K562 (cell line): ENCODE results near the gene SNRNP48. TPM values are rescaled to one million over a fixed set of nuclear protein-coding genes. Genes with fewer than 3 reads are reported as not detected.
A peak's percentile ranks its signal among the peaks of the same experiment; 100 is the strongest.

Source experiments
- ATAC-seq: fragments of 200-7000 bp; cut with Tn5 transposase; 3 replicates; pipeline ENCODE4 v1.9.1; 2020; ENCODE audit warnings: moderate library complexity
- Bru-seq: library from RNA; stranded (reverse); fragments of 400-500 nt; gene quantifications from one replicate; lab custom pipeline; 2021; lab: Mats Ljungman, UMichigan
- BruChase-seq, 2 experiments: library from RNA; stranded (reverse); fragments of 400-500 nt; gene quantifications; one replicate each; lab custom pipeline; 2021; lab: Mats Ljungman, UMichigan
- BruUV-seq: library from RNA; stranded (reverse); fragments of 400-500 nt; replicated peaks from 2 replicates; lab custom pipeline; 2021; lab: Mats Ljungman, UMichigan
- CTCF ChIA-PET: fragments of 300-600 bp; formaldehyde crosslinking; extraction: SDS; loops from one replicate; lab custom pipeline; 2021; ENCODE audit warnings: low intra/inter-chr PET ratio; lab: Yijun Ruan, JAX
- POLR2A ChIA-PET: fragments of 300-600, 350-650 bp; sonication (Branson Sonifier 250); formaldehyde crosslinking; extraction: SDS; loops from one replicate; lab custom pipeline; 2021; ENCODE audit warnings: antibody characterized with exemption, inconsistent platforms; lab: Yijun Ruan, JAX
- DNase-seq, 4 experiments: peaks; one replicate each; pipeline versions ENCODE4 v3.0.0 to v3.0.0-alpha.2; 2011 to 2018; ENCODE audit warnings: low spot score in 3 of 4, mixed read lengths in 3 of 4; ENCODE audit errors: extremely low read depth in 1 of 4
- FAIRE-seq: peaks from 2 replicates; lab custom pipeline; 2011; peaks lifted over from hg19 to GRCh38; lab: Jason Lieb, UNC
- H2AFZ ChIP-seq: 2 replicates; pipeline ENCODE4 v1.6.0; 2011; ENCODE audit warnings: low read depth, low read length, control low read depth, inconsistent platforms
- H3K27ac ChIP-seq: fragments of 200-600 bp; 3 replicates; pipeline ENCODE4 v1.8.0; 2011; ENCODE audit warnings: low read depth, mild to moderate bottlenecking, control low read depth, inconsistent platforms, low read length, moderate library complexity, mixed read lengths; ENCODE audit errors: extremely low read depth
- H3K27me3 ChIP-seq, 2 experiments: fragments of 300-600 bp in 1 of 2; 2 replicates in 1 of 2; 3 replicates in 1 of 2; pipeline versions ENCODE4 v1.6.0 to v1.8.0; 2011; ENCODE audit warnings: inconsistent platforms in 2 of 2, low read length in 2 of 2, mild to moderate bottlenecking in 1 of 2, mixed read lengths in 1 of 2, moderate library complexity in 1 of 2; ENCODE audit not compliant: control insufficient read depth in 2 of 2, insufficient read depth in 2 of 2
- H3K36me3 ChIP-seq: fragments of 300-600 bp; 3 replicates; pipeline ENCODE4 v1.8.0; 2011; ENCODE audit warnings: mild to moderate bottlenecking, low read length, inconsistent platforms; ENCODE audit not compliant: control insufficient read depth, insufficient read depth
- H3K4me1 ChIP-seq, 2 experiments: fragments of 200-600 bp in 1 of 2; replicated peaks in 1 of 2; 2 replicates in 1 of 2; 3 replicates in 1 of 2; pipeline versions ENCODE4 v1.5.1 to v1.8.0; 2011; ENCODE audit warnings: inconsistent platforms in 2 of 2, low read length in 2 of 2, mild to moderate bottlenecking in 1 of 2, mixed read lengths in 1 of 2, moderate library complexity in 1 of 2; ENCODE audit not compliant: control insufficient read depth in 2 of 2, insufficient read depth in 2 of 2
- H3K4me2 ChIP-seq: 2 replicates; pipeline ENCODE4 v1.6.1; 2011; ENCODE audit warnings: low read length, control low read depth, inconsistent platforms, mixed read lengths; ENCODE audit not compliant: insufficient read depth
- H3K4me3 ChIP-seq: fragments of 200-600 bp; sonication (generic), shearing (Covaris generic); 2 replicates; pipeline ENCODE4 v1.5.1; 2016; ENCODE audit warnings: control low read depth, inconsistent platforms
- H3K79me2 ChIP-seq: fragments of 200-600 bp; 3 replicates; pipeline ENCODE4 v1.8.0; 2011; ENCODE audit warnings: low read length, inconsistent platforms; ENCODE audit not compliant: control insufficient read depth, insufficient read depth
- H3K9ac ChIP-seq, 2 experiments: 2 replicates each; pipeline versions ENCODE4 v1.6.0 to v1.6.1; 2011; ENCODE audit warnings: low read depth in 2 of 2, low read length in 2 of 2, control low read depth in 1 of 2, inconsistent platforms in 1 of 2, mild to moderate bottlenecking in 1 of 2, mixed read lengths in 1 of 2; ENCODE audit not compliant: insufficient read depth in 1 of 2
- H3K9me1 ChIP-seq: one replicate; pipeline ENCODE4 v1.6.0; 2011; ENCODE audit warnings: inconsistent platforms, mild to moderate bottlenecking, low read length, moderate library complexity; ENCODE audit not compliant: control insufficient read depth, insufficient read depth
- H3K9me3 ChIP-seq: replicated peaks from 2 replicates; pipeline ENCODE4 v1.5.1; 2011; ENCODE audit warnings: low read depth, low read length, inconsistent platforms; ENCODE audit not compliant: control insufficient read depth, insufficient read depth
- H4K20me1 ChIP-seq: replicated peaks from 2 replicates; pipeline ENCODE4 v1.6.1; 2011; ENCODE audit warnings: low read length, inconsistent platforms, mixed read lengths; ENCODE audit not compliant: control insufficient read depth, insufficient read depth
- CBFB ChIP-seq: sonication (generic); formaldehyde crosslinking; IDR thresholded peaks from 2 replicates; pipeline ENCODE4 v1.4.0; 2020; ENCODE audit warnings: mild to moderate bottlenecking, missing genetic modification reagents
- CBX1 ChIP-seq: sonication (generic); IDR thresholded peaks from 2 replicates; pipeline ENCODE4 v1.6.1; 2016; ENCODE audit warnings: antibody characterized with exemption, low read depth, mild to moderate bottlenecking
- GTF2A2 ChIP-seq: IDR thresholded peaks from 2 replicates; pipeline ENCODE4 v1.6.1; 2016; ENCODE audit warnings: mild to moderate bottlenecking, missing genetic modification characterization, missing compliant biosample characterization
- HDAC2 ChIP-seq: fragments of 450-650 bp; IDR thresholded peaks from 2 replicates; pipeline ENCODE4 v1.6.1; 2016; ENCODE audit warnings: mild to moderate bottlenecking
- POLR2A ChIP-seq: fragments of 450-650 bp; conservative IDR thresholded peaks from 2 replicates; pipeline ENCODE4 v1.6.1; 2016
- RBM22 ChIP-seq: fragments of 200-400 bp; formaldehyde crosslinking; IDR thresholded peaks from 2 replicates; pipeline ENCODE4 v1.6.1; 2018; ENCODE audit warnings: low read length, low read depth; ENCODE audit not compliant: poor library complexity, severe bottlenecking
- SMAD3 ChIP-seq: fragments of 450-650 bp; formaldehyde crosslinking; conservative IDR thresholded peaks from 2 replicates; pipeline ENCODE4 v1.4.0; 2020; ENCODE audit warnings: mild to moderate bottlenecking
- TEAD4 ChIP-seq, 2 experiments: sonication (generic) in 1 of 2; formaldehyde crosslinking in 1 of 2; IDR thresholded peaks; 2 replicates each; pipeline versions ENCODE4 v1.6.1 to v1.8.0; 2012 to 2022; ENCODE audit warnings: borderline replicate concordance in 1 of 2, inconsistent platforms in 1 of 2, low read length in 1 of 2, mild to moderate bottlenecking in 1 of 2, missing genetic modification reagents in 1 of 2
- ZBED1 ChIP-seq: IDR thresholded peaks from 2 replicates; pipeline ENCODE4 v1.6.1; 2014
- WGBS: fragments of 100-300 bp; shearing (Covaris generic); methylation state at CpG from one replicate; pipeline ENCODE4 v1.1.6; 2016; ENCODE audit warnings: low coverage, mixed read lengths; ENCODE audit not compliant: insufficient coverage; ENCODE audit errors: missing lambda C conversion rate; 5-methylcytosine and 5-hydroxymethylcytosine counted together
- in situ Hi-C: fragments of 300-500 bp; cut with MboI; formaldehyde crosslinking; loops from 4 replicates; pipeline ENCODE4 v1.15.0; 2018; ENCODE audit warnings: inconsistent platforms, mixed read lengths
- intact Hi-C: fragments of 100-400 bp; cut with micrococcal nuclease; formaldehyde crosslinking; loops from 2 replicates; pipeline ENCODE4 v1.14.2; 2022
- long read RNA-seq, 3 experiments: library from polyadenylated mRNA in 2 of 3; library from RNA in 1 of 3; unstranded in 2 of 3; stranded (forward) in 1 of 3; transcript quantifications; one replicate each; pipeline ENCODE4 v2.0.0, GENCODE V29; 2019 to 2022
- polyA minus RNA-seq, 3 experiments: library from RNA; depleted of rRNA, polyadenylated mRNA; stranded (reverse); fragments of >200 nt; gene quantifications; 2 replicates each; pipeline ENCODE4 v1.2.3, GENCODE V29; 2011
- polyA plus RNA-seq, 8 experiments: library from polyadenylated mRNA; depleted of rRNA in 4 of 8; stranded (reverse) in 5 of 8; unstranded in 3 of 8; fragments of >200 nt; fragmentation: Nextera tagmentation in 2 of 8; fragmentation: Illumina TruSeq in 1 of 8; extraction: Ambion mirVana in 2 of 8; extraction: Trizol in 1 of 8; gene quantifications; 2 replicates each; pipeline versions ENCODE4 v1.2.1 to v1.2.3, GENCODE V29; 2011 to 2014; ENCODE audit warnings: inconsistent platforms in 1 of 8, missing spikeins in 1 of 8
- total RNA-seq, 7 experiments: library from RNA; depleted of rRNA in 6 of 7; stranded (reverse); fragments of >200 nt in 6 of 7; fragmentation: Illumina TruSeq in 2 of 7; extraction: Trizol in 2 of 7; gene quantifications; 2 replicates each; pipeline versions ENCODE4 v1.2.1 to v1.2.3, GENCODE V29; 2011 to 2021; ENCODE audit warnings: low replicate concordance in 1 of 7
- TF ChIP-seq, protein P1 (sequence below): fragments of 250-450 bp; sonication (Bioruptor Pico); IDR thresholded peaks from 2 replicates; pipeline ENCODE4 v1.8.0; 2021; ENCODE audit warnings: mild to moderate bottlenecking, moderate library complexity

The SNRNP48 gene, protein sequence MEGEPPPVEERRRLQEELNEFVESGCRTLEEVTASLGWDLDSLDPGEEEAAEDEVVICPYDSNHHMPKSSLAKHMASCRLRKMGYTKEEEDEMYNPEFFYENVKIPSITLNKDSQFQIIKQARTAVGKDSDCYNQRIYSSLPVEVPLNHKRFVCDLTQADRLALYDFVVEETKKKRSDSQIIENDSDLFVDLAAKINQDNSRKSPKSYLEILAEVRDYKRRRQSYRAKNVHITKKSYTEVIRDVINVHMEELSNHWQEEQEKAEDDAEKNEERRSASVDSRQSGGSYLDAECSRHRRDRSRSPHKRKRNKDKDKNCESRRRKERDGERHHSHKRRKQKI
- 15.6 and 54.4 TPM in 2 replicates for total RNA-seq (2011; cell fraction: chromatin; rRNA removed; ENCODE audit: low replicate concordance)
- 8.3 and 10.7 TPM in 2 replicates for total RNA-seq (2011; cell fraction: nucleolus; rRNA removed)
- 27.1 and 58.2 TPM in 2 replicates for total RNA-seq (2011; cell fraction: nucleoplasm; rRNA removed)
- total RNA-seq (2014; rRNA removed) (17.1 and 17.7 TPM in 2 replicates), total RNA-seq (2014; rRNA removed; fragmentation: Illumina TruSeq; extraction: Trizol) (32.9 and 35.7 TPM in 2 replicates), total RNA-seq (2015; rRNA removed; fragmentation: Illumina TruSeq; extraction: Trizol) (26.9 and 31.1 TPM in 2 replicates), total RNA-seq (2021) (18.6 and 21.2 TPM in 2 replicates), polyA plus RNA-seq (2011; rRNA removed) (22.3 and 22.8 TPM in 2 replicates), polyA plus RNA-seq (2014; fragmentation: Illumina TruSeq; extraction: Trizol) (20.6 and 28.1 TPM in 2 replicates), polyA plus RNA-seq (2014; fragmentation: Nextera tagmentation; extraction: Ambion mirVana) (1 to 10 TPM; 6.2 to 8.7 TPM), polyA plus RNA-seq (2014; rRNA removed) (18.6 and 19.2 TPM in 2 replicates), polyA minus RNA-seq (2011; rRNA and poly(A)+ RNA removed) (22.4 and 26.7 TPM in 2 replicates), Bru-seq, nascent RNA (percentile 93 among the genes with signal in this experiment), BruChase-seq, experiment 1, labeled RNA remaining after a 2-hour chase (percentile 96 among the genes with signal in this experiment), BruChase-seq, experiment 2, labeled RNA remaining after a 6-hour chase (percentile 95 among the genes with signal in this experiment)
- 3.9 and 11.2 TPM in 2 replicates for polyA plus RNA-seq (2011; cell fraction: cytosol; rRNA removed)
- 18.1 TPM in 2 replicates for polyA plus RNA-seq (2011; cell fraction: nucleus; rRNA removed)
- 18.1 and 19.1 TPM in 2 replicates for polyA plus RNA-seq (2012)
- polyA minus RNA-seq (2011; cell fraction: cytosol; rRNA and poly(A)+ RNA removed) = 4.6 and 6.0 TPM in 2 replicates
- polyA minus RNA-seq (2011; cell fraction: nucleus; rRNA and poly(A)+ RNA removed) = 17.8 and 30.8 TPM in 2 replicates
- long read RNA-seq, experiment 1, full-length matches to known transcripts = 17 of 29 reads
- long read RNA-seq, experiment 1, partial matches to known transcripts = 8 of 29 reads
- long read RNA-seq, experiment 1, other reads (novel, unspliced or antisense) = 4 of 29 reads
- long read RNA-seq, experiment 2, full-length matches to known transcripts = 2 of 12 reads
- long read RNA-seq, experiment 2, partial matches to known transcripts = 0 of 12 reads
- long read RNA-seq, experiment 2, other reads (novel, unspliced or antisense) = 10 of 12 reads
- long read RNA-seq, experiment 3, full-length matches to known transcripts = 7 of 23 reads
- long read RNA-seq, experiment 3, partial matches to known transcripts = 14 of 23 reads
- long read RNA-seq, experiment 3, other reads (novel, unspliced or antisense) = 2 of 23 reads

DNA sequence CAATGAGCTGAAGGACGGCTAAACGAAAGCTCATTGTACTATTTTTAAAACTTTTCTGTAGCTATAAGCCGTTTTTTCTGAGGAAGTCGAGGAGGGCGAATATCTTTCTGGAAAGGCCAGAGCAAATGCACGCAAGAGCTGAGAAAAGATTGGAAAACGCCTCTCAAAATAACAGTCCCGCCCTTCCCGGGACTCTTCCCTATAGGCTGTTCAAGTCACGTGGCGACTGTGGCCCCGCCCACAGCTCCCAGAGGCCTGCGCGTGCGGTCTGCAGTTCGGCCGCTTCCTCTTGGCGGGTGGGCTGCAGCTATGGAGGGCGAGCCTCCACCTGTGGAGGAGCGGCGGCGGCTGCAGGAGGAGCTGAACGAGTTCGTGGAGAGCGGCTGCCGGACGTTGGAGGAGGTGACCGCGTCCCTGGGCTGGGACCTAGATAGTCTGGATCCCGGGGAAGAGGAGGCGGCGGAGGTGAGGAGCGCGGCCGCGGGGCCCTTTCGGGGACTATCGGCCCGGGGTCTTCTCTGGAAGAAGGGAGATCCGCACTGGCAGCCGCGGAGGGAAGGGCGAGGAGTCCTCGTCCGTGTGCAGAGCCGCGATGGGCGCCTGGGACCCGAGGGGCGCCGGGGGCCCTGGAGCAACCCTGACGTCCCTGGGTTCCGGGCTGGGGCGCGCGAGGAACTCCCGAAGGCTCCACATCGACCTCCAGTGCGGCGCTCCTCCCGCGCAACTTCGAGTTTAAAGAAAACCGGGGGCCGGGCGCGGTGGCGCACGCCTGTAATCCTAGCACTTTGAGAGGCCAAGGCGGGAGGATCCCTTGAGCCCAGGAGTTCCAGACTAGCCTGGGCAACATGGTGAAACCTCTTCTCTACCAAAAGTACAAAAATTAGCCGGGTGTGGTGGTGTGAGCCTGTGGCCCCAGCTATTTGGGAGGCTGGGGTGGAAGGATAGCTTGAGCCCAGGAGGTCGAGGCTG lies at the start of gene SNRNP48:
Gene SNRNP48, plus strand, starts transcription at position 250 of the 969 bp plus-strand sequence. Its CDS starts 60 bp downstream, at position 310.
- H3K36me3 ChIP-seq = peaks cover 30% of the 10 kb centered on the region
- H3K27me3 ChIP-seq = peaks cover 0 to 4% of the 10 kb centered on the region in 2 experiments; a peak in 1 of 5 replicates
- in situ Hi-C loops = no loop called here
- no peaks in the 10 kb centered on the region for H3K9me1 ChIP-seq
- peak; percentile 96 for FAIRE-seq
- ChIA-PET POLR2A (interaction anchor here (0.6 to 1.9 kb wide), 11 partner anchors 10 to 313 kb away, joined by 3 to 17 read pairs (median 4); partner anchors contain the start of genes CAGE1 and RIOK1), CTCF (no interaction called here)
- peak; percentile 95 to 98 (median 98) for DNase-seq
- H3K4me1 ChIP-seq = peaks cover 8 to 12% of the 10 kb centered on the region in 2 experiments; a peak in 4 of 5 replicates
- H3K79me2 ChIP-seq = peaks cover 35% of the 10 kb centered on the region
- no TSS peak for BruUV-seq
- ATAC-seq = peak; percentile 99
- H3K27ac ChIP-seq = peak within 1 kb of the TSS; percentile 76
- intact Hi-C loops = loop anchor here (5.0 to 10.0 kb wide), 2 partner anchors 203 to 905 kb away; partner anchors contain the start of genes CAGE1 and RIOK1
- under 1% methylated on average over 57 of the region's 72 CpGs for WGBS
- peak within 1 kb of the TSS; percentile 91 for H2AFZ ChIP-seq
- H3K9me3 ChIP-seq = no peaks in the 10 kb centered on the region
- H3K9ac ChIP-seq = peak within 1 kb of the TSS; percentile 81 to 97
- H3K4me3 ChIP-seq = peak within 1 kb of the TSS; percentile 89
- H4K20me1 ChIP-seq = peaks cover 13% of the 10 kb centered on the region
- H3K4me2 ChIP-seq = peak within 1 kb of the TSS; percentile 88
- TF ChIP-seq HDAC2 = no peak
- no peak for TF ChIP-seq ZBED1
- peak; percentile 98 for TF ChIP-seq POLR2A
- TF ChIP-seq CBX1 = peak; percentile 86
- TF ChIP-seq, protein P1, sequence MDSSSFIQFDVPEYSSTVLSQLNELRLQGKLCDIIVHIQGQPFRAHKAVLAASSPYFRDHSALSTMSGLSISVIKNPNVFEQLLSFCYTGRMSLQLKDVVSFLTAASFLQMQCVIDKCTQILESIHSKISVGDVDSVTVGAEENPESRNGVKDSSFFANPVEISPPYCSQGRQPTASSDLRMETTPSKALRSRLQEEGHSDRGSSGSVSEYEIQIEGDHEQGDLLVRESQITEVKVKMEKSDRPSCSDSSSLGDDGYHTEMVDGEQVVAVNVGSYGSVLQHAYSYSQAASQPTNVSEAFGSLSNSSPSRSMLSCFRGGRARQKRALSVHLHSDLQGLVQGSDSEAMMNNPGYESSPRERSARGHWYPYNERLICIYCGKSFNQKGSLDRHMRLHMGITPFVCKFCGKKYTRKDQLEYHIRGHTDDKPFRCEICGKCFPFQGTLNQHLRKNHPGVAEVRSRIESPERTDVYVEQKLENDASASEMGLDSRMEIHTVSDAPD (CRISPR knock-in tag) = no peak
- TF ChIP-seq RBM22 = no peak
- no peak for TF ChIP-seq GTF2A2 (tag)
- peak; percentile 71; the same call in 1 of the 2 replicates for TF ChIP-seq CBFB (CRISPR knock-in tag)
- TF ChIP-seq TEAD4 (IDR thresholded peaks at IDR 0.05; ENCODE audit: low read length) = no peak
- TF ChIP-seq TEAD4 (CRISPR knock-in tag; IDR thresholded peaks at IDR 0.05; ENCODE audit: borderline replicate concordance) = no peak
- no peak for TF ChIP-seq SMAD3
